Spleen (tissue), 11 donors: ENCODE measurements around the gene SCAANT1. TPM values are rescaled to one million over a fixed set of nuclear protein-coding genes. Genes with fewer than 3 reads are reported as not detected.

Source experiments
- DNase-seq: peaks from one replicate; pipeline ENCODE4 v3.0.0-alpha.2; 2020
- H3K27ac ChIP-seq, 8 donors: fragments of 200-600 bp; sonication (generic) in 7 of 8; 1 replicate in 4 of 8; 2 replicates in 4 of 8; pipeline versions ENCODE4 v1.5.0 to v1.8.0; 2016 to 2021; ENCODE audit warnings: inconsistent platforms in 4 of 8, mild to moderate bottlenecking in 4 of 8, moderate library complexity in 1 of 8
- H3K27me3 ChIP-seq, 7 donors: fragments of 200-600 bp; sonication (generic) in 6 of 7; replicated peaks in 1 of 7; 1 replicate in 4 of 7; 2 replicates in 3 of 7; pipeline versions ENCODE4 v1.5.0 to v1.8.0; 2016 to 2021; ENCODE audit warnings: inconsistent platforms in 3 of 7, mild to moderate bottlenecking in 1 of 7
- H3K36me3 ChIP-seq, 6 donors: fragments of 200-600 bp; sonication (generic) in 5 of 6; 1 replicate in 4 of 6; 2 replicates in 2 of 6; pipeline versions ENCODE4 v1.5.0 to v1.8.0; 2016 to 2021; ENCODE audit warnings: inconsistent platforms in 2 of 6
- H3K4me1 ChIP-seq, 6 donors: fragments of 200-600 bp; sonication (generic) in 5 of 6; 1 replicate in 3 of 6; 2 replicates in 3 of 6; pipeline versions ENCODE4 v1.5.0 to v1.8.0; 2016 to 2021; ENCODE audit warnings: inconsistent platforms in 3 of 6
- H3K4me3 ChIP-seq, 8 donors: fragments of 200-600 bp; sonication (generic) in 7 of 8; 1 replicate in 4 of 8; 2 replicates in 4 of 8; pipeline versions ENCODE4 v1.5.0 to v1.8.0; 2016 to 2021; ENCODE audit warnings: inconsistent platforms in 4 of 8, mild to moderate bottlenecking in 4 of 8, moderate library complexity in 2 of 8
- H3K9me3 ChIP-seq, 8 donors: fragments of 200-600 bp; sonication (generic) in 7 of 8; 1 replicate in 4 of 8; 2 replicates in 4 of 8; pipeline versions ENCODE4 v1.5.0 to v1.8.0; 2016 to 2021; ENCODE audit warnings: inconsistent platforms in 4 of 8
- POLR2A ChIP-seq, 3 donors: fragments of 450-650 bp; IDR thresholded peaks; one replicate each; pipeline ENCODE4 v1.5.1; 2017; ENCODE audit warnings: antibody characterized with exemption in 3 of 3, mild to moderate bottlenecking in 1 of 3
- POLR2AphosphoS5 ChIP-seq, 3 donors: sonication (generic); formaldehyde crosslinking; IDR thresholded peaks; one replicate each; pipeline ENCODE4 v1.5.1; 2017; ENCODE audit warnings: antibody characterized with exemption in 3 of 3
- WGBS, 5 donors: extraction: QIAGEN DNeasy Blood & Tissue Kit in 3 of 5; methylation state at CpG; one replicate each; pipeline versions ENCODE4 v1.1.5 to v1.1.7; 2013 to 2018; 5-methylcytosine and 5-hydroxymethylcytosine counted together
- intact Hi-C: fragments of 100-400 bp; cut with DNase I; formaldehyde crosslinking; loops from one replicate; pipeline ENCODE4 v1.15.0; 2023; ENCODE audit warnings: low total_unique reads
- polyA plus RNA-seq, 3 donors: library from polyadenylated mRNA; stranded (reverse); fragments of 200-250 nt; gene quantifications; one replicate each; pipeline ENCODE4 v1.2.1, GENCODE V29; 2013
- total RNA-seq, 7 donors: library from RNA; depleted of rRNA in 3 of 7; stranded (reverse); fragments of >200 nt in 3 of 7; fragmentation: NEBNext Ultra II Directional in 4 of 7; extraction: Animal tissue kit (Norgen Biotek cat#: 25700) in 4 of 7; gene quantifications; one replicate each; pipeline versions ENCODE4 v1.1.0 to v1.2.1, GENCODE V29; 2016 to 2021
- TF ChIP-seq, protein P1 (sequence below), 11 experiments: fragments of 200-600 bp in 7 of 11; fragments of 450-650 bp in 4 of 11; sonication (generic) in 4 of 11; IDR thresholded peaks in 8 of 11; conservative IDR thresholded peaks in 3 of 11; 1 replicate in 7 of 11; 2 replicates in 4 of 11; pipeline versions ENCODE4 v1.4.0 to v1.8.0; 2016 to 2021; ENCODE audit warnings: antibody characterized with exemption in 11 of 11, inconsistent platforms in 4 of 11, mild to moderate bottlenecking in 1 of 11
- donor health status: healthy with polysubstance abuse.
- donor health status: DM: no; HTN: no; CAD: no; lungs with moderate emphysema.
- donor health status: DM: no; HTN: no; CAD: no.
- donor health status: Bipolar disorder and iron deficiency.
- donor health status: healthy.
- donor health status: DM: no; HTN: no; CAD: no.
- donor health status: DM: yes; HTN: yes; CAD: no.

Gene SCAANT1
- total and polyA plus RNA-seq, 10 donors, result not detected

DNA sequence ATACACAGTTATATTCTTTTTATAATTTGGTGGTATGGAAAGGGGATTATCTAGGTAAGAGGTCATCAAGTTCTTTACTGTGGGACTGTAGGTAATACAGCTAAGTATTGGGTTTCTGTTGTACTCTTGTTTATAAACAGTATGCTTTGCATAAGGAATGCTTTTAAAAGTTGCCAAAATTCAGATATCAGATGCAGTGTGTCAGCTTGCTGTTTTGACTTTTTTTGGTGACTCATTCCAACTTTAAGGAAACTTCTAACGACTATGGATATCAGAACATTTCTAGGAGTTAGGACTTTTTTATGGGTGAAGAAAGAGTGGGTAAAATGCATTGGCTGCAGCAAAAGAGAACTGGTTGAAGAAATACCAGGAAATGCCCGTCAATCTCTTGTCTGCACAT lies 2.8 kb downstream of the SCAANT1 start:
- intact Hi-C loops, result no loop called here
- no peak for TF ChIP-seq POLR2A (IDR thresholded peaks at IDR 0.05)
- TF ChIP-seq, protein P1, sequence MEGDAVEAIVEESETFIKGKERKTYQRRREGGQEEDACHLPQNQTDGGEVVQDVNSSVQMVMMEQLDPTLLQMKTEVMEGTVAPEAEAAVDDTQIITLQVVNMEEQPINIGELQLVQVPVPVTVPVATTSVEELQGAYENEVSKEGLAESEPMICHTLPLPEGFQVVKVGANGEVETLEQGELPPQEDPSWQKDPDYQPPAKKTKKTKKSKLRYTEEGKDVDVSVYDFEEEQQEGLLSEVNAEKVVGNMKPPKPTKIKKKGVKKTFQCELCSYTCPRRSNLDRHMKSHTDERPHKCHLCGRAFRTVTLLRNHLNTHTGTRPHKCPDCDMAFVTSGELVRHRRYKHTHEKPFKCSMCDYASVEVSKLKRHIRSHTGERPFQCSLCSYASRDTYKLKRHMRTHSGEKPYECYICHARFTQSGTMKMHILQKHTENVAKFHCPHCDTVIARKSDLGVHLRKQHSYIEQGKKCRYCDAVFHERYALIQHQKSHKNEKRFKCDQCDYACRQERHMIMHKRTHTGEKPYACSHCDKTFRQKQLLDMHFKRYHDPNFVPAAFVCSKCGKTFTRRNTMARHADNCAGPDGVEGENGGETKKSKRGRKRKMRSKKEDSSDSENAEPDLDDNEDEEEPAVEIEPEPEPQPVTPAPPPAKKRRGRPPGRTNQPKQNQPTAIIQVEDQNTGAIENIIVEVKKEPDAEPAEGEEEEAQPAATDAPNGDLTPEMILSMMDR (IDR thresholded peaks at IDR 0.05 in 8 of 11, conservative IDR thresholded peaks at IDR 0.05 in 3 of 11), result no peak
- TF ChIP-seq POLR2AphosphoS5 (IDR thresholded peaks at IDR 0.05), result no peak

DNA sequence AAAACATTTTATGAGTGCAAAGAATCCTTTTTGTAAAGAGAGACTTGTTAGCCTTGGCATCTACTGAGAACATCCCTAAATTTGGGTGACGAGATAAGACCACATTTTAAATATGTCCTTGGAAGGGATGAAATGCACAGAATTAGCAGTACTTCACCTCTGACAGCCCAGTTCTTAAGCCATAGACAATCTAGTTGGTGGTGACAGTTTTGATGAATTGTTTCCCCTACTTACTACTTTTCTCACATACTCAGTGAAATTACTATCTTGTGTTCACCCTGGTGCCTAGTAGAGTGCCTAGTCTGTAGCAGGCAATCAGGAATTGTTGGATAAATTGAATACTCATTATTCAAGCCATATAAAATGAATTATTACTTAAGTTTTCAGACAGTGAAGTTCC lies 3.4 kb downstream of the SCAANT1 start:
- Histone ChIP-seq H3K27me3 (no peaks in the 10 kb centered on the region), H3K36me3 (peaks cover 0 to 26% (median 0%) of the 10 kb centered on the region in 6 donors), H3K4me3 (no peak overlapping the region), H3K27ac (peak overlapping the region in 1 of 8 donors; percentile 7), H3K4me1 (peaks cover 17 to 48% (median 28%) of the 10 kb centered on the region in 6 donors), H3K9me3 (no peaks in the 10 kb centered on the region)
- 67 to 89% (median 82%) methylated on average over 1 of the region's 1 CpG for WGBS, 5 donors
- DNase-seq, result no peak
- TF ChIP-seq POLR2AphosphoS5 (IDR thresholded peaks at IDR 0.05), result no peak
- TF ChIP-seq, protein P1 (IDR thresholded peaks at IDR 0.05 in 8 of 11, conservative IDR thresholded peaks at IDR 0.05 in 3 of 11), result no peak
- TF ChIP-seq POLR2A (IDR thresholded peaks at IDR 0.05), result no peak
- intact Hi-C loops, result no loop called here

More for the DNA sequence above, 2.8 kb downstream of the SCAANT1 start:
- peaks cover 0 to 20% (median 0%) of the 10 kb centered on the region in 6 donors for H3K36me3 ChIP-seq
- DNase-seq, result no peak
- H3K27me3 ChIP-seq, result no peaks in the 10 kb centered on the region
- peak overlapping the region in 2 of 8 donors; percentile 9 to 100 for H3K27ac ChIP-seq
- WGBS, 5 donors, result 63 to 83% (median 70%) methylated on average over 2 of the region's 2 CpGs
- H3K4me1 ChIP-seq, result peaks cover 24 to 55% (median 35%) of the 10 kb centered on the region in 6 donors
- no peaks in the 10 kb centered on the region for H3K9me3 ChIP-seq
- no peak overlapping the region for H3K4me3 ChIP-seq

DNA sequence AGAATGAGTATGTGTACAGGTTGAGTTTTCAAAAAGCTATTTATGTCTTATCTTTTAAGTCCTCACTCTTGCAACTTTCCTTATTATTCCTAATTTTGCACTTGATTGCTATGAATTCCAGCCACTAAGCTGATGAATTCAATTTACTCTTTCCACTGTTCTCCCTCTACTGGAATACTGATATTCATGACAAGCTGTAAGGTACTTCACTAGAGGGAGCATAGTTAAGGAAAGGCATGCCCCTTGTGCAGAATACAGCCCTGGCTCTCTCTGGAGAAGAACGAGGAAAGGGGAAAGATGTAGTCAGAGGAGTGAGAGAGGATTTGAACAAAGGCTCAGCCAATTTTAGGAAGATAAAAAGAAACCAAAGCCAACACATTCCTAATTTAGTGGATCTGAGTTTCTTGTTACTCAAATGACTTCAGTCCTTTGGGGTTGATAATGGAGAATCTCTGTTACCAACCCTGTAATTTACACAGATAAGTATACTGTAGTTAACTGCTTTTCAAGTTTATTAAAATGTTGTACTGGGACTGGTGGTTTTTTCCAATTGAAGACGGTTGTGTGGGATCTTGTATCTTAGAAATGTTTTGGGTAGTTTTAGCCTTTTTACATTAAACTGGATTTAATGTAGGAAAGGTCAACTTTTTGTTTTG lies 4.0 kb downstream of the SCAANT1 start:
- WGBS, 5 donors, result 64 to 83% (median 75%) methylated on average over 2 of the region's 2 CpGs
- intact Hi-C loops, result no loop called here
- TF ChIP-seq POLR2A (IDR thresholded peaks at IDR 0.05), result no peak
- TF ChIP-seq POLR2AphosphoS5 (IDR thresholded peaks at IDR 0.05), result no peak
- TF ChIP-seq, protein P1 (IDR thresholded peaks at IDR 0.05 in 8 of 11, conservative IDR thresholded peaks at IDR 0.05 in 3 of 11), result no peak

DNA sequence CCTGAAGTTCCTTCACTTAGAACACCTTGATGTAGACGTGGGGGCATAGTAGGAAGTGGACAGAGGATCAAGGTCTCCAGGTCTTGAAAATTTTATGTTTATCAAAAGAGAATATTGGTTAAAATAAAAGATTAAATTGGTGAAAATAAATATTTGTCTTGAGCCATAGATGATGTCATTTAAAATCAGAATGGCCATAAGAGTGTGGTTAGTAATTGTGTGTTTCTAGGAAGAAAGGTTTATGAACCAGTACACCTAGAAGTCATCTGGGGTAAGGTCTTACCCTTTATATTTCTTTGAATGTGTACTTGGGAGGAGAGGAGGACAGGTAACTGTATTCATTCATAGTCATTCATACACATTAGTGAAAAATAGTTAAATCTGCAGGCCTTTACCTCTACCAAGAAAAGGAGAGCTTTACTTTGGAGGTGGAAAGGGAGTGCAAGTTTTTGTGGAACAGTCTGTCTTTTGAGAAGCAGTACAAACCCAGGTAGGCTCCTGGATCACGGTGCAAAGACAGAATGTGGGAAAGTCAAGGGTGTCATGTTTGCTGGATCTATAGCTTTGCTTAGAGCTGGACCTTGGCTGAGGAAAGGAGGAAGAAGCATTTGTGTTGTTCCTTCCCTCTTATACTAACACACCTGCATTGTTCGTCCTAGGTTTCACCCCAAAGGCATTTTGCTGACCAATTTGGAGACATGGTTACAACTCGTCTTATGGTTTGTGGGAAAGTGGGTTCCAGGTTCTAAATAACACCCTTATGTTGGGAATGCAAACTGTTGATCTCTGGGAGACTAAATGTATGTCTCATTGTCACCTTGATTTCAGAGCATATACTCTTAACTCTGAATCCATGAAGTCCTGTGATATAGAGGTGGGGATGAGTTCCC lies 6.2 kb downstream of the SCAANT1 start:
- H3K27ac ChIP-seq, result no peak overlapping the region
- WGBS, 5 donors, result 72 to 86% (median 79%) methylated on average over 4 of the region's 4 CpGs
- no peak overlapping the region for H3K4me3 ChIP-seq
- no peaks in the 10 kb centered on the region for H3K27me3 ChIP-seq
- no peaks in the 10 kb centered on the region for H3K9me3 ChIP-seq
- TF ChIP-seq POLR2A (IDR thresholded peaks at IDR 0.05) (no peak), POLR2AphosphoS5 (IDR thresholded peaks at IDR 0.05) (no peak)
- TF ChIP-seq, protein P1 (IDR thresholded peaks at IDR 0.05 in 8 of 11, conservative IDR thresholded peaks at IDR 0.05 in 3 of 11), result no peak
- DNase-seq, result no peak
- H3K36me3 ChIP-seq, result peaks cover 0 to 50% (median 0%) of the 10 kb centered on the region in 6 donors
- intact Hi-C loops, result no loop called here
- H3K4me1 ChIP-seq, result peaks cover 6 to 32% (median 16%) of the 10 kb centered on the region in 6 donors

More for the DNA sequence above, 4.0 kb downstream of the SCAANT1 start:
- peaks cover 0 to 31% (median 0%) of the 10 kb centered on the region in 6 donors for H3K36me3 ChIP-seq
- H3K4me3 ChIP-seq, result no peak overlapping the region
- no peaks in the 10 kb centered on the region for H3K27me3 ChIP-seq
- no peak for DNase-seq
- peaks cover 11 to 43% (median 23%) of the 10 kb centered on the region in 6 donors for H3K4me1 ChIP-seq
- H3K27ac ChIP-seq, result no peak overlapping the region
- no peaks in the 10 kb centered on the region for H3K9me3 ChIP-seq
